Pulmonary artery endothelial cell (primary cell): ENCODE results near the gene RNF13. TPM values are rescaled to one million over a fixed set of nuclear protein-coding genes. Genes with fewer than 3 reads are reported as not detected.
A peak's percentile ranks its signal among the peaks of the same experiment; 100 is the strongest.
"Not testable (repeated sequence)": the region's sequence is repeated elsewhere in the genome, so short reads cannot be mapped to it uniquely, and the experiment has no call there.

Source experiments
- DNase-seq: peaks from one replicate; pipeline ENCODE4 v3.0.0-alpha.2; 2011; ENCODE audit warnings: low read depth, low spot score
- total RNA-seq: library from RNA; depleted of rRNA; stranded (reverse); fragments of >200 nt; gene quantifications from 2 replicates; pipeline ENCODE4 v1.2.3, GENCODE V29; 2014

Gene RNF13
- total RNA-seq, 1 donor from 2014 or later, result 40.4 TPM

DNA sequence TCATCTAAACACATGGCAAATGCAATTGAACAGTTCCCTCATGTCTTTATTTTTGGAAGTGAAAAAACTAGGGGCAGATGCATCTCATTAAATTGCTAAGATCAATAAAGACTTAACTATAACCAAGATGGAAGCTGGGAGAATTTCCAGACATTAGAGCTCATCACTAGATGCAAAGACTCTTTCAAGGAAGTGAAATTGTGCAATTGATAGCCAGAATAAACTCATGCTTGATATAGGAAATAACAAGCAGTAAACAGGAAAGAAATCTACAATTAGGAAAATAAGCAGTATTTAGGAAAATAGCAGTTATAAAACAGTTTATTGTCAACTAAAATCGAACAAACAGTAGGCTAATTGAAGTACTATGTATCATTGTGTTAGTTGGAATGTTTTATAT, 11.8 kb upstream of the RNF13 start:
- no peak for DNase-seq

DNA sequence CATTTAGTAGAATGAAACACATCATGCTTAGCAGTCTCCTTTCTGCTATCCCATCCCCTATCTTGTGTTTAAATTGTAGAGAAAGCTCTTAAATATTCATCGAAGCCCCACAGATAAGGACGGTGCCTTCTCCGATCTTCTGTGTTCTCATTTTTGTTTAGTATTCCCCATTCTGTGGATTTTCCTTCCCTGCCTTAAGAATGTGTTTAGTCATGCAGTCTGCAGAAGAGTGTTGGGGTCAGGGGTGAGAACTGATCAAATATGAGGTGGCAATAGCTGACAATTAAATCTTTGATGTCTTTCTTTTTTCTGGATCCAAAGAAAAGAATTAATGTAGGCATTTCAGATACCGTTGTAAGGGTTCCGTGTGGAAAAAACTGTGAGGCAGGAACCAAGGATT, 11.4 kb upstream of the RNF13 start:
- no peak for DNase-seq

- no peak for DNase-seq
Measured at GRCh38 chr3:149806171-149806778, 6.7 kb upstream of the RNF13 start.

GRCh38 chr3:149808209-149808829, 4.7 kb upstream of the RNF13 start:
- DNase-seq, result peak; percentile 41

DNA sequence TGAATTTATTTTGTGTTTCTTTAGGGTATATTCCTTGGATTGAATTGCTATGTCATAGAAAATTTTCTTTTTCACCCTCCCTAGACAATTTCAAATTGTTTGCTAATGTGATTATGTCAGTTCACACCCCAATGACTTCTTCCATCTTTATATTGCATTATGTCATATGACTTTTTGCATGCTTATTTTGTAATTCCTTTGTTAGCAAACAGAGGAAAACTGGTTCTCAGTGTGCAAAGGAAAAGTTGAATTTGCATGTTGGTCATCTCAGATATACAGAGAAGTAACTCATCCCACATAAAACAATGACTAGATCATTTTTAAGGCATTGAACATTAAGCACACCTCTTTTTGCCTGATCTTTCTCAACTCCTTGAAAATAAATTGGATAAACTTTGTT, 3.3 kb upstream of the RNF13 start:
- DNase-seq, result no peak

DNA sequence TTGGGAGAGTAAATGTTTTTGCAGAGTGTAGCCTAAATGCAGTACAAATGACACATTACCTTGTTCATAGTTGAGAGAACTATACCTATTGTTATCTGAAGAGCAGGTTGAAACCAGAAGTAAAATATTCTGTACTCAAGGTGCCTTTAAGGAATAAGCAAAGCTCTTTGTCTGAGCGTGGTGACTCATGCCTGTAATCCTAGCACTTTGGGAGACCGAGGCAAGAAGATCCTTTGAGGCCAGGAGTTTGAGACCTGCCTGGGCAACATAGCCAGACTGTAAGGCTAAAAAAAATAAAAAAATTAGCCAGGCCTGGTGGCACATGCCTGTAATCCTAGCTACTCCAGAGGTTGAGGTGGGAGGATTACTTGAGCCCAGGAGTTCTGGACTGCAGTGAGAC, 2.2 kb upstream of the RNF13 start:
- no peak for DNase-seq

GRCh38 chr3:149812165-149812605, 830 bp upstream of the RNF13 start:
- no peak for DNase-seq

GRCh38 chr3:149813367-149814281, 609 bp downstream of the RNF13 start:
- DNase-seq, result no peak

- no peak for DNase-seq
Measured at GRCh38 chr3:149815321-149815720, 2.3 kb downstream of the RNF13 start.

DNA sequence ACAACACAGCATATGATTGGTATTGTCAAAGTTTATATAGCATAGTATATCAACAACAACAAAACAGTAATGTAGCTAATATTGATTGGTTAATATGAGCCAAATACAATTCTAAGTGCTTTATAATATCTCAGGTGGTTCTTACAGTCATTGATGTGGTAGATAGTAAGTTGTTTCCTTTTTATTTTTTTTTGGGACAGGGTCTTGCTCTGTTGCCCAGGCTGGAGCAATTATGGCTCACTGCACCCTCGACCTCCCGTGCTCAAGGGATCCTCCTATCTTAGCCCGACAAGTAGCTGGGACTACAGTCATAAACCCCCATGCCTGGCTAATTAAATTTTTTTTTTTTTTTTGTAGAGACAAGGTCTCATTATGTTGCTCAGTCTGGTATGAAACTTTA, 2.7 kb downstream of the RNF13 start:
- DNase-seq, result no peak

GRCh38 chr3:149816311-149816710, 3.3 kb downstream of the RNF13 start:
- DNase-seq, result no peak

- DNase-seq, result no peak
Measured at GRCh38 chr3:149816986-149817385, 4.0 kb downstream of the RNF13 start.

GRCh38 chr3:149819432-149819831, 6.4 kb downstream of the RNF13 start:
- no peak for DNase-seq

DNA sequence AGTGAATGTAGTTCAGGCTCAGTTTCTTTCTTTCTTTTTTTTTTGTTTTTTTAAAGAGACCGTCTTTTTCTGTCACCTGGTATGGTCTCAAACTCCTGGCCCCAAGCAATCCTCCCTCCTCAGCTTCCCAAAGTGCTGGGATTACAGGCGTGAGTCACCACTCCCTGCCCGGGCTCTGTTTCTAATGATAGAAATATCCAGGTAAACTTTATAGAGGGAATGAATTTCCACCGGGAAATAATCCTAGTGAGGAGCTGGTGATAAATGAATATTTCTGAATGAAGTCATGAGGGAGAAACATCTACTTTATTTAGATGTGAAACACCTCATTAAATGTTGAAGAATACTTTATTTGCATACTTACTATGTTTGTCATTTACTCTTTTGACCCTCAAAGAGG, 7.2 kb downstream of the RNF13 start:
- DNase-seq, result no peak

DNA sequence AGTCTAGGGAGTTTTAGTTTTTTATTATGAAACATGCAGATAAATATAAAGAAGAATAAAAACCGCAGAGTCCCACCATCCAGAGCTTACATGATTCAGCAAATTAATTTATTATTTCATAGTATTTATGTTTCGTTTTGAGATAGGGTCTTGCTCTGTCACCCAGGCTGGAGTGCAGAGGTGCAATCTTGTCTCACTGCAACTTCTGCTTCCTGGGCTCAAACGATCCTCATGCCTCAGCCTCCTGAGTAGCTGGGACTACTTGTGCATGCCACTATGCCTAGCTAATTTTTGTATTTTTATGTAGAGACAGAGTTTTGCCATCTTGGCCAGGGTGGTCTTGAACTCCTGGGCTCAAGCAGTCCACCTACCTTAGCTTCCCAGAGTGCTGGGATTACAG, 13.6 kb downstream of the RNF13 start:
- DNase-seq, result no peak

GRCh38 chr3:149828390-149828789, 15.4 kb downstream of the RNF13 start:
- DNase-seq, result no peak

DNA sequence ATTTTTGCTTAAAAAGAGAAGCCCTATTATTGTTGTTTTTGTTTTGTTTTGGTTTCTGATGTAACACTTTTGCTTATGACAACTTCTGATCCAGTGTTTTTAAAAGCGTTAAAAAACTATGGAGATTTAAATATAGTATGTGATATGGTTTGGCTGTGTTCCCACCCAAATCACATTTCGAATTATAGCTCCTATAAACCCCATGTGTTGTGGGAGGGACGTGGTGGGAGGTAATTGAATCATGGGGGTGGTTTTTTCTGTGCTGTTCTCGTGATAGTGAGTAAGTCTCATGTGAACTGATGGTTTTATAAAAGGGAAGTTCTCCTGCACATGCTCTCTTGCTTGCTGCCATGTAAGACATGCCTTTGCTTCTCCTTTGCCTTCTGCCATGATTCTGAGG, 16.6 kb downstream of the RNF13 start:
- not testable (repeated sequence) for DNase-seq

DNA sequence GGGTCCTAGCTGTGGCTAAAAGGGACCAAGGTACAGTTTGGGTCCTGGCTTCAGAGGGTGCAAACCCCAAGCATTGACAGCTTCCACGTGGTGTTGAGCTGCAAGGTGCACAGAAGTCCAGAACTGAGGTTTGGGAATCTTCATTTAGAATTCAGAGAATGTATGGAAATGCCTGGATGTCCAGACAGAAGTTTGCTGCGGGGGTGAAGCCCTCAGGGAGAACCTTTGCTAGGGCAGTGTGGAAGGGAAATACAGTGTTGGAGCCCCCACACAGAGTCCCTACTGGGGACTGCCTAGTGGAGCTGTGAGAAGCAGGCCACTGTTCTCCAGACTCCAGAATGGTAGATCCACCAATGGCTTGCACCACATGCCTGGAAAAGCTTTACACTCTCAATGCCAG, 17.9 kb downstream of the RNF13 start:
- DNase-seq, result no peak

DNA sequence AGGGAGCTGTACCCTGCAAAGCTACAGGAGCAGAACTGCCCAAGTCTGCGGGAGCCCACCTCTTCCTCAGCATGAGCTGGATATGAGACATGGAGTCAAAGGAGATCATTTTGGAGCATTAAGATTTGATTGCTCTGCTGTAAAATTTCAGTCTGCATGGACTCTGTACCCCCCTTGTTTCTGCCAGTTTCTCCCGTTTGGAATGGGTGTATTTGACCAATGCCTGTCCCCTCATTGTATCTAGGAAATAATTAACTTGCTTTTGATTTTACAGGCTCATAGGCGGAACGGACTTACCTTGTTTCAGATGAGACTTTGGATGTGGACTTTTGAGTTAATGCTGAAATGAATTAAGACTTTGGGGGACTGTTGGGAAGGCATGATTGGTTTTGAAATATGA, 18.3 kb downstream of the RNF13 start:
- DNase-seq, result no peak

- no peak for DNase-seq
Measured at GRCh38 chr3:149832086-149832485, 19.1 kb downstream of the RNF13 start.

DNA sequence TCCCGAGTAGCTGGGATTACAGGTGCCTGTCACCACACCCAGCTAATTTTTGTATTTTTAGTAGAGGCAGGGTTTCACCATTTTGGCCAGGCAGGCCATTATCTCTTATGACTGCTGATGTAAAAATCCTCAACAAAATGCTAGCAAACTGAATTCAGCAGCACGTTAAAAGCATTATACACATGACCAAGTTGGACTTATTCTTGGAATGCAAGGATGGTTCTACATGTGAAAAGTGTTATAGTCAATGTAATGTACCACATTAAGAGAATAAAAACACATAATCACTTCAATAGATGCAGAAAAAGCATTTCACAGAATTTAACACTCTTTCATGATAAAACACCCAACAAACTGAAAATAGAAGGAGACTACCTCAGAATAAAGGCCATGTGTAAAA, 20.2 kb downstream of the RNF13 start:
- DNase-seq, result no peak

DNA sequence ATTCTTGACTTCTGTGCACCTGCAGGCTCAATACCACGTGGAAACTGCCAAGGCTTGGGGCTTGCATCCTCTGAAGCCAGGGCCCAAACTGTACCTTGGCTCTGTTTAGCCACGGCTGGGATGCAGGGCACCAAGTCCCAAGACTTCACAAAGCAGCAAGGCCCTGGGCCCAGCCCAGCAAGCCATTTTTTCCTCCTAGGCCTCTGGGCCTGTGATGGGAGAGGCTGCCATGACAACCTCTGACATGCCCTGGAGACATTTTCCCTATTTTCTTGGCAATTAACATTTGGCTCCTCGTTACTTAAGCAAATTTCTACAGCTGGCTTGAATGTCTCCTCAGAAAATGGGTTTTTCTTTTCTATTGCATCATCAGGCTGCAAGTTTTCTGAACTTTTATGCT, 25.5 kb downstream of the RNF13 start:
- not testable (repeated sequence) for DNase-seq
